ENCODE measurements around the gene SKOR1. TPM values are rescaled to one million over a fixed set of nuclear protein-coding genes. Genes with fewer than 3 reads are reported as not detected.

Gene SKOR1
- total and polyA plus RNA-seq, 7 donors: 0.06 to 0.48 (median 0.13) TPM

GRCh38 chr15:67870868-67871408 lies 45.6 kb downstream of the SKOR1 start:
- ATAC-seq: no peak
- Histone ChIP-seq H3K9me3 (peaks cover 11% of the 10 kb centered on the region), H3K4me1 (no peaks in the 10 kb centered on the region), H3K36me3 (ENCODE audit: insufficient read depth in 1 of 2, low read depth in 1 of 2) (no peaks in the 10 kb centered on the region), H3K27me3 (ENCODE audit: insufficient read depth in 3 of 3, low read length in 2 of 3) (no peaks in the 10 kb centered on the region), H3K27ac (no peak overlapping the region), H3K4me3 (no peak overlapping the region)
- no peak for DNase-seq
- TF ChIP-seq CTCF (IDR thresholded peaks at IDR 0.05): no peak
- intact Hi-C loops (cut with DNase I): no loop called here

GRCh38 chr15:67873777-67874176 lies 48.5 kb downstream of the SKOR1 start:
- intact Hi-C loops (cut with DNase I): no loop called here
- no peaks in the 10 kb centered on the region for H3K36me3 ChIP-seq (ENCODE audit: insufficient read depth in 1 of 2, low read depth in 1 of 2)
- no peak overlapping the region for H3K4me3 ChIP-seq
- H3K27me3 ChIP-seq (ENCODE audit: insufficient read depth in 3 of 3, low read length in 2 of 3): no peaks in the 10 kb centered on the region
- ATAC-seq (no peak), DNase-seq (no peak)
- 88 to 91% (median 91%) methylated on average over 3 of the region's 3 CpGs for WGBS, 3 donors
- H3K4me1 ChIP-seq: no peaks in the 10 kb centered on the region
- peaks cover 11% of the 10 kb centered on the region for H3K9me3 ChIP-seq
- TF ChIP-seq CTCF (IDR thresholded peaks at IDR 0.05): no peak
- no peak overlapping the region for H3K27ac ChIP-seq

GRCh38 chr15:67878712-67879206 lies 53.5 kb downstream of the SKOR1 start:
- Histone ChIP-seq H3K27ac (no peak overlapping the region), H3K9me3 (peaks cover under 1% of the 10 kb centered on the region), H3K4me3 (no peak overlapping the region), H3K36me3 (ENCODE audit: insufficient read depth in 1 of 2, low read depth in 1 of 2) (no peaks in the 10 kb centered on the region), H3K4me1 (no peaks in the 10 kb centered on the region), H3K27me3 (ENCODE audit: insufficient read depth in 3 of 3, low read length in 2 of 3) (no peaks in the 10 kb centered on the region)
- 86 to 97% (median 90%) methylated on average over 2 of the region's 2 CpGs for WGBS, 3 donors
- DNase-seq (no peak), ATAC-seq (no peak)
- intact Hi-C loops (cut with DNase I): no loop called here
- TF ChIP-seq CTCF (IDR thresholded peaks at IDR 0.05): no peak

- DNase-seq (no peak), ATAC-seq (no peak)
- H3K4me3 ChIP-seq: no peak overlapping the region
- H3K9me3 ChIP-seq: no peaks in the 10 kb centered on the region
- 75 to 85% (median 76%) methylated on average over 11 of the region's 11 CpGs for WGBS, 3 donors
- no peaks in the 10 kb centered on the region for H3K4me1 ChIP-seq
- no peaks in the 10 kb centered on the region for H3K36me3 ChIP-seq (ENCODE audit: insufficient read depth in 1 of 2, low read depth in 1 of 2)
- TF ChIP-seq CTCF (IDR thresholded peaks at IDR 0.05): no peak
- intact Hi-C loops (cut with DNase I): no loop called here
- H3K27ac ChIP-seq: no peak overlapping the region
- no peaks in the 10 kb centered on the region for H3K27me3 ChIP-seq (ENCODE audit: insufficient read depth in 3 of 3, low read length in 2 of 3)
Observed at GRCh38 chr15:67879440-67880129, 54.3 kb downstream of the SKOR1 start.
